GM19193 (cell line): ENCODE results near the gene DLX3.

Experiments used
- POLR2A ChIP-seq: IDR thresholded peaks from 4 replicates; pipeline ENCODE4 v1.6.1; 2011; ENCODE audit not compliant: insufficient read depth, insufficient read length; ENCODE audit errors: extremely low read depth

Gene DLX3

DNA sequence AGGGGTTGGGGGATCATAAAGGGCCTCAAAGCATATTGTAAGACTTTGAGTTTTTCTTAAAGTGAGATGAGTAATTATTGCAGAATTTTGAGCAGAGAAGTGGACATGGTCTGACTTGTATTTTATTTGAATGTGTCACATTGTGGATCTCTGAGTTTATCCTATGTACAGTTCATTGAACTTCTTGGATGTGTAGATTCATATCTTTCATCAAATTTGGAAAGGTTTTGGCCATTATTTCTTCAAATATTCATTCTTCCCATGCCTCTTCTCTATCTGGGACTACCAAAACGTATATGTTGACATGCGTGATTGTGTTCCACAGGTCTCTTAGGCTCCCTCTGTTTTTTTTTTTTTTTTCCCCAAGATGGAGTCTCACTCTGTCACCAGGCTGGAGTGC, 14.3 kb upstream of the DLX3 start:
- no peak for TF ChIP-seq POLR2A

DNA sequence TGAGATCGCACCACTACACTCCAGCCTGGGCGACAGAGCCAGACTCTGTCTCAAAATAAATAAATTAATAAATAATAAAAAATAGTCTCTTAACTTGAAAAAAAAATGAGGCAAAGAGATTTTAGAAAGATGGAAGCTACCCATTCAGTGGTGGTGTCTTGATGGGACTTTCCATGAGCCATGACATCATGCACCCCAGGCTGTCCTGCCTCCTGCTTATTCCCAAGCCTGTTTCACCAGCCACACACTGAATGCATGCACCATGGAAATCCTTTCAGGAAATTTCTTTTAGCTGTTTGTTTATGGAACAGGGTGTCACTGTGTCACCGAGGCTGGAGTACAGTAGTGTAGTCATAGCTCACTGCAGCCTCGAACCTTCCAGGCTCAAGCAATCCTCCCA, 8.9 kb upstream of the DLX3 start:
- TF ChIP-seq POLR2A, result no peak

DNA sequence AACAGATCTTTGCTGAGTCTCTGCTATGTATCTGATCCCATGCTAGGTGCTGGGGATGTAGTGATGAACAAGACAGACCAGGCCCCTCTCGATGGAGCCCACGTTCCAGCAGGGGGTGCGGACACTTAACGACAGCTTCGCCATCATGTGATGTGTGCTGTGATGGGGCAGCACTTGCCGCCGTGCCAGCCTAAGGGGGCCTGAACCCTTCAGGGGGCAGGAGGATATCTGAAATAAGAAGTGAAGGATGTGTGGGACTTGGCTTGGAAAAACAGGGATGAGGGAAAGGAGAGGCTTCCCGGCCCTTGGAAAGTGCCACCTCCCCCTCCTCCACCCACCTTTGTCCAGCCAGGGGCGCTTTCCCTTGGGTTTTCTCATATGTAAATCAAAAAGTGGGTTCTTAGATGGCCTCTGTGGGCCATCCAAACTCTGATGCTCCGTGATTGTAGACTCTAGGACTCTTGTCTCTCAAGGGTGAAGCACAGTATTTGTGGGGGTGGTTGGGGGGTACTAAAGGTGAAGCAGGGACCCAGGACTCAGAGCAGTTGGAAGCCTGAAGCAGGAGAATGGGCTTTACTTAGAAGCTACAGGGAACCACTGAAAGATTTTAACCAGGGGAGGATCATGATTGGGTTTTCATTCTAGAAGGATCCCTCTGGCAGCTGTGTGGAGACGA, 4.0 kb upstream of the DLX3 start:
- TF ChIP-seq POLR2A, result no peak

DNA sequence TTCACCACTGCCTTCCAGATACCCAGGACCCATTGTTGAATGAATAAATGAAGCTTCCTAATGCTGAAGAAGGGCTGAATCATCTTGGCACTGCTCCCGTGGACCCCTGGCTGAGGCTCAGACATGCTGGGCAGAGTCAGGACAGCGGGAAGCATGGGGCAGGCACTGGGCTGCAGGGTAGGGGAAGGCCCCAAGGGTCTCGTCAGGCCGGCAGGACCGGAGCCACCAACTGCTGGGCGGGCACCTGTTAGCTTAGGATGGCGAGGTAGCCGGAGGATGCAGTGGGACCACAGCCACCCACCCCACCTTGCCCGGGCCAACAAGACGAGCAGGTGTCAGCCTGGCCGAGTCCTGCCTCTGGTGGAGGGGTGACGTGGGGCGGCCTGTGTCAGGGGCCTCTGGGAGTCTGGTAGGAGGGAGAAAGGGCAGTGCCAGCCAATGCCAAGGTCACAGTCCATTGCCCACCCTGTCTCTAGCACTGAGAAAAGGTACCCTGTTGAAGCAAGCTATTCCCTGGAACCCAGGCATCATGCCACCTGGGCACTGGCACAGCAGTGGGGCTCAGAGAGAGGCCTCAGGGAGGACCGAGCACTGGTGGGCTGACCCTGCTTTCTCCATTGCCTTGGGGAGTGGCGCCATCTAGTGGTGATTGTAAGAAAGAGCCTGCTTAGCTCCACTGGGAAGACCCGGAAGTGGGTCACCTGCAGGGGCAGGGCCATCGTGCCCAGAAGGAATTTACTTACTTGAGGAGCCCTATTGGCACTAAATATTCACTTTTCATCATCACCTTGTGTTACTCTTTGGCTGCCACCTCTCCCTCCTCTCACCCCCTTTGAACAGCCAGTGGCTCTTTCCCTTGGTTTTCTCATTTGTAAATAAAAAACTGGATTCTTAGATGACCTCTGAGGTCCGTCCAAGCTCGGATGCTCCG, 3.0 kb upstream of the DLX3 start:
- TF ChIP-seq POLR2A, result no peak

DNA sequence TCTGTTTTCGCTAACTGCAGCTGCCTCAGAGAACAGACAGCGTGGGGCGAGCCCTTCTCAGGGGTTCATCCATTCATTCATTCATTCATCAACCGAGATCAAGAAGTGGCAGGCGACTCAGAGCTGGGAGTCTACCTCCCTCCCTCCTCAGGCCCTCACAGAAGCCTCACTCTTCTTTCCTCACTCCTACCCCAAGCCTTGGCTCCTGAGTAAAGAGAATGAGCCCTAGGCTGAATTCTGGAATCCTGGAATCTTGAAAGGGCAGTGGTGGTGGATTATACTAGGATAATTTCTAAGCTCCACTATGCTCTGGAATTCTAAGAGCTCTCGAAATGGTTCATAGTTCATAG, 2.3 kb upstream of the DLX3 start:
- no peak for TF ChIP-seq POLR2A

DNA sequence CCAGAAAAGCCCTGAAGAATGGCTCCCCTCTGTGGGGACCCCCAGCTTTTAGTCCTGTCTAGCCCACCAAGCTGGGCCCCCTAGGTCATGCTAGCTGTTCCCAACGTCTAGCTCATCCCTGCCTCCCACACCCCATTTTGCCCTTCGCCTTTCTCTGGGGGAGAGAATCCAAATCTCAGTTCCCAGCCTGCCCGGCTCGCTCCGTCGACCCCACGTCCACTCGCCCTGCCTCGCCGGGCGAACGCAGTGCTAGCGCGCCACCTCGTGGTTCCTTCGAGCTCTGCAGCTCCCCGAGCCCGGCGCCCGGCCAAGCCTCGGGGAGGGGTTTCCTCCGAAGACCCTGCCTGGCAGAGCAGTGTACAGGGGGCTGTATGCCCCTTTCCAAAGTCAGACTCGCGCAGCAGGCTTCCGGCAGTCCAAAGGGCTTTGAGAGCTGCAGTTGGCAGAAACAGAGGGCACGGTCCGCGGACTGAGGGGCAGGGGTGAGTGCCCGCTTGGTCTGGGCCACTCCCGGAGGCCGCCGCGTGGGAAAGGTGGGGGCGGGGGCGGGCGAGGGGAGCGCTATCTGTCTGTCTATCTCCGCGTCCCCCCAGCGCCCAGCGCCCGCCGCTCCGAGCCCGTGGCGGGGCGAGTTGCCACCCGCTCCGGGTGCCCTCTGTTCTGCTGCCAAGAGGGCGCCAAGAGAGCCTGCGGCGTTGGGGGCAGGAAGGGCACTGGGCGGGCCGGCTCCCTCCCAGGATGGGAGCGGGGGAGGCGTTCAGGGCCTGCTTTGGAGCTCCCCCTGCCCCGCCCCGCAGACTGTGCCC, 1.7 kb upstream of the DLX3 start:
- TF ChIP-seq POLR2A, result no peak

DNA sequence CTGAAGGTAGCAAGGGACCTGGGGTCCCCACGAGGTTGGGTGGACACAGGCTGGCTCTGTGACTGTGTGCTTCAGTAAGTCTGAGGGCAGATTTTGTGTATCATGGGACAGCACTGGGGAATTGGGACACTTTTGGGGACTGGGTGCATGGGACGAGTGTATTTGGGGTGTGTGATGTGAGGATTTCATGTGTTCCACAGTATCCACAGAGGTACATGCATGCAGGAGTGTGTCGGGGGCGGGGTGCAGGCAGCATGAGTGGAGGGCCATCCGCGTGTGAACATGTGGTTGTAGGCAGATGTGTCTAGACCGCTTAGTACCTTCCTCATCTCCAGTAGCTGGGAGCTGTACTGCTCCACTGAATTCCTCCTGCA, 1.1 kb upstream of the DLX3 start:
- TF ChIP-seq POLR2A, result no peak

DNA sequence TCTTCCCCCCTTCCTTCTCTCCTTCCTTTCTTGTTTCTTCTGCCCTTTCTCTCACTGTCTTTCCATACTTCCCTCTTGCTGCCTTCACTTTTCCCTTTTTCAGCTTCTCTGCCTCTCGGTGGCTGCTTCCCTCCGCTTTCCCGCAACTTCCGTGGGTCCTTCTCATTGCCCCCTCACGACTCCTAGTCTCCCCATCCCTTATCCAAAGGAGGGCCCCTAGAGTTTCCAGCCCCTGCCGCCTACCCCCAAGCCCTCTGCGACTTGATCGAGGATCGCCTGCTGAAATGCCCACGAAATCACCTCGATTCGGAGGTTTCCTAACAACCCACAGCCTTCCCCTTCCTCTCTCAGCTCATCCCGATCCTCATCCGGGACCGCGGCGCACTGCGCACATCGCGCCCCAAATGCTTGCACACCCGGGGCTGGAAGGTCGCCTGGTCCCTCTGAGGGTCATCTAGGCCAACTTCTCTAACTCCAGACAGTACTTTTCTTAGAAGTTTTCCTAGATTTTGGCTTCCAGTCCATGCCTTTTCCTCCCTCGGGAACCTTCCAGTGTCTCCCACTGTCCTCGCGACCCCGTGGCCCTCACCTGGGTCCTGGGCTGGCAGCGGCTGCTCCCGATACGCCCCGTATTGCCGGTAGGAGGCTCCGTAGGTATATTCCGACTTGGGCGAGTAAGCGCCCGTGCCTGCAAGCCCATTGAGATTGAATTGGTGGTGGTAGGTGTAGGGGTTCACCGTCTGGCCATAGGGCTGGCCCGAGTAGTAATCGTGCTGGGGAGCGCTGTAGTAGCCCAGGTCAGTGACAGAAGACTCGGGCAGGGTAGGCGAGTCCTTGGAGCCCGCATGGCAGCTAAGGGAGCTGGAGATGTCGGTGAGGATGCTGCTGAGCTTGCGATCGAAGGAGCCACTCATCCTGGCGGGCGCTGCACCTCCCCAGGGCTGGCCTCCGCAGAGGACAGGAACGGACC, 654 bp downstream of the DLX3 start:
- no peak for TF ChIP-seq POLR2A

DNA sequence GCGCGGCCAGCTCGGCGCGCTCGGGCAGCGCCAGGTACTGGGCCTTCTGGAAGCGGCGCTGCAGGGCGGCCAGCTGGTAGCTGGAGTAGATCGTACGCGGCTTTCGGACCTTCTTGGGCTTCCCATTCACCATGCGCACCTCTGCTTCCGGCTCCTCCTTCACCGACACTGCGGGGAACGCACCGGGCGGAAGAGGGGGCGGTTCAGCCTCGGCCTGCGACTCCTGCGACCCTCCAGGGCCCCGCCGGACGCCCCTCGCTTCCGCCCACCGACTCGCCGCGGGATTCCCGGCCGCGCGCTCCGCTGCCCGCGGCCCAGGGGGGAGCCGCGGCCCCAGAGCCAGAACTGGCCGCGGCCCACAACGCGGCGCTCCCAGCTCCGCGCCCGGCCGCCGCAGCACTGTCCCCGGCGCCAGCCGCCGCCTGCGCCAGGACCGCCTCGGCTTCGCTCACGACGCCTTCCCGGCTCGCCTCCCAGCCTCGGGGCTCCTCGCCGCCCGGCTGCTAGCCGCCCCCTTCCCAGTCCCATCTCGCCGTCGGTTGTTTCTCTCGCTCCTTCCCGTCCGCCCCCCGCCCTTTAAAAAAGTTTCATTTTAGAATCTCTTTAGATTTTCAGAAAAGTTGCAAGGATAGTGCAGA, 1.5 kb downstream of the DLX3 start:
- TF ChIP-seq POLR2A, result no peak

DNA sequence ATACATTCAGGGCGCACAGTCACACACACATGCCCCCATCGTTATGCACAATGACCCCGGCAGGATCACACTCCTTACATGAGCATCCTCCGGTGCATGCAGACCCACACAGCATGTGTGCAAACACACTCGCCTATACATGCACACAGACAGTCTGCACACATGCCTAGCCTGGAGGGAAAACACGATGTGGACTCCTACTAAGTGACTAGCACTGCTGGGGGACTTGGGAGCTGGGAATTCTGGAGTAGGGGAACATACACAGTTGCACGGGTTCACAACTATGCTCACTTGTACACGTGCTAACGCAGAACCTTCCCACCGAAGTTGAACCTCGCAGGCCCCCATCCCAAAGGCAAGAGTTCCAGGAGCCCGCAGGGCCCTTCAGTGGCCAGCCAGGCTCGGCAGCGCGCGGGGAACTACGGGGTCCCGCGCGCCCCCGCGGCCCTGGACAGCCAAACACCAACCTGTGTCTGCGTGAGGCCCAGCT, 2.0 kb downstream of the DLX3 start:
- no peak for TF ChIP-seq POLR2A

DNA sequence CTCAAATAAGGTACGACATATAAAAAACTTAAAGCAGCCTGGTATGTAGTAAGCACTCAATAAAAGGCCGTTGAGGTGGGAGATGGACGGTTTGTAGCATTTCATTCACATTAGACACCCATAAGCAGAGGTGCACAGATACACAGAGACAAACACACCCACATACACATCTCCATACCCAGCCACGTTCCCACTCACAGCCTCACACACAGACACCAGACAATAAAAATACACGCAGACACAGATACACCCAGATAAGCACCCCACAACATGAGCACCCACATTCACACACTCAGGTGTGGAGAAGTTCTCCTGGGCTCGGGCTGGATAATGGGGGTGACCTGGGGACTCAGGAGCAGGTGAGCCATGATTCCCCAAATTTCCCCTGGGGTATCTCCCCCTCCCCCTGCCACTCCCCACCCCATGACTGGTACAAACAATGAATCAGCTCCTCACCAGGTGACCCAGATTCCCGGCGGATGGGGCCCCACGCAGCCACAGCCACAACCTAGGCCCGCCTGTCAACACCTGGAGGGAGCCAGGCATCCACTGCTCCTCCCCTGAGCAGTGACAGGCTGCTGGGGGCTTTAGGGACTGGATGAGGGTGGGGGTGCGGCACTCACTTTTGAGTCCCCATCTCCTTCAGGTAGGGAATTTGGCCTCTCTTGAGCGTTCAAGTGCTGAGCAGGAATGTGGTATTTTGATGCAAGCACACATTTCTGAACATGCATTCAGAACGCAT, 2.7 kb downstream of the DLX3 start:
- TF ChIP-seq POLR2A, result no peak

DNA sequence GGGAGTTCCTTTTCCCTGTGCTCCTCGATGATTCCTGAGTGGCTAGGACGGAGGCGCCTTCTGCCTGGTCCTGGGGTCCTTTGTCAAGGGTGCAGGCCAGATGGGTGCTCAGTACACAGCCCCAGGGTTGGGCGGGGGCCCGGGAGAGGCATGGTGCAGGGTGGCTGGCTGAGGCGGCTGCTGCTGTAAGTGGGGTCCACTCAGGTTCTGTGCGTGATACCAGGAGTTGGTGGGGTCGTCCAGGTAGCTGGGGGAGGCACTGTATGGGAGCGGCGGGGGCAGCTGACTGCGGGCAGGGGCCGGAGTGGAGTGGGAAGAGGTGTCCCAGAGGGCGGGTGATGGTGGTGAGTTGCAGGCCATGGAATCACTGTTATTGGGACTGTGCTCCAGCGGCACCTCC, 3.6 kb downstream of the DLX3 start:
- no peak for TF ChIP-seq POLR2A

DNA sequence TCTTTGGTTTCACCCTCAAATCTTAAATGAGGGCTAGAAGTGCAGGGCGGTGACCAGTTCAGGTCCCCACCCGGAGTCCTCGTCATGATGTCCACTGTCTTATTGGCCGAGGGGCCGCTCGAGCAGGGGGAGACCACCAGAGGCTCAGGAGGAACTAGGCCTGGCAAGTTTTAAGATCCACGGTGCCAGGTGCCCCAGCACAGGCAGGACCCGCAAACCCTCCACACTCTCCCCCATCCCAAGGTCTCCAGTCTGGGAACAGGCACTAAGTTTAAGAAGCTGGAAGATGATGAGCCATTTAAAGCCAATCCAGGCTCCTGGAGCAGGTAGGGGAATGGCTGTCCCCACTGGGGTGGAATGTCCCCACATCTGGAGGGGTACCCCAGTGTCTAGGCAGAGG, 4.1 kb downstream of the DLX3 start:
- TF ChIP-seq POLR2A, result no peak
